PC-3 (cell line): ENCODE data around the gene PRKRIP1. TPM values are rescaled to one million over a fixed set of nuclear protein-coding genes. Genes with fewer than 3 reads are reported as not detected.

ENCODE experiments used
- ATAC-seq: fragments of 200-7000 bp; cut with Tn5 transposase; 2 replicates; pipeline ENCODE4 v1.9.1; 2020; ENCODE audit warnings: mild to moderate bottlenecking, moderate library complexity
- BruUV-seq: library from RNA; stranded (reverse); fragments of 400-500 nt; replicated peaks from 2 replicates; lab custom pipeline; 2021; lab: Mats Ljungman, UMichigan
- CTCF ChIA-PET: fragments of 300-600 bp; sonication (Branson Sonifier 250); formaldehyde crosslinking; loops from one replicate; lab custom pipeline; 2022; ENCODE audit warnings: antibody characterized with exemption; lab: Charles Lee
- POLR2A ChIA-PET: fragments of 300-600 bp; sonication (Branson Sonifier 250); formaldehyde crosslinking; loops from one replicate; lab custom pipeline; 2022; ENCODE audit warnings: antibody characterized with exemption; ENCODE audit not compliant: unreplicated experiment; lab: Charles Lee
- DNase-seq: peaks from one replicate; pipeline ENCODE4 v3.0.0-alpha.2; 2015
- H2AFZ ChIP-seq: fragments of 300-600 bp; sonication (generic); 2 replicates; pipeline ENCODE4 v1.6.0; 2016; ENCODE audit warnings: antibody characterized with exemption, low read length
- H3F3A ChIP-seq: fragments of 300-600 bp; sonication (generic); one replicate; pipeline ENCODE4 v1.6.0; 2017; ENCODE audit warnings: antibody characterized with exemption, low read length, control low read depth, mild to moderate bottlenecking; ENCODE audit not compliant: unreplicated experiment
- H3K27ac ChIP-seq: fragments of 300-600 bp; sonication (generic); 2 replicates; pipeline ENCODE4 v1.5.1; 2016; ENCODE audit warnings: mild to moderate bottlenecking, low read length
- H3K27me3 ChIP-seq: fragments of 300-600 bp; sonication (generic); 2 replicates; pipeline ENCODE4 v1.6.1; 2016; ENCODE audit warnings: low read length, mixed read lengths
- H3K36me3 ChIP-seq: fragments of 300-600 bp; sonication (generic); 2 replicates; pipeline ENCODE4 v1.6.1; 2016; ENCODE audit warnings: low read depth, mixed run types, low read length, mixed read lengths
- H3K4me1 ChIP-seq: fragments of 300-600 bp; sonication (generic); 2 replicates; pipeline ENCODE4 v1.5.1; 2016; ENCODE audit warnings: low read length; ENCODE audit not compliant: insufficient read depth
- H3K4me2 ChIP-seq: fragments of 300-600 bp; sonication (generic); 2 replicates; pipeline ENCODE4 v1.6.0; 2016; ENCODE audit warnings: low read length
- H3K4me3 ChIP-seq: fragments of 300-600 bp; sonication (generic); 2 replicates; pipeline ENCODE4 v1.5.1; 2016; ENCODE audit warnings: mild to moderate bottlenecking, low read length, mixed read lengths
- H3K79me2 ChIP-seq: fragments of 300-600 bp; sonication (generic); 2 replicates; pipeline ENCODE4 v1.6.1; 2017; ENCODE audit warnings: low read length, mixed read lengths
- H3K9ac ChIP-seq: fragments of 300-600 bp; sonication (generic); 2 replicates; pipeline ENCODE4 v1.6.0; 2016; ENCODE audit warnings: mild to moderate bottlenecking, low read length
- H3K9me2 ChIP-seq: fragments of 300-600 bp; sonication (generic); replicated peaks from 2 replicates; pipeline ENCODE4 v1.6.1; 2016; ENCODE audit warnings: mixed run types, low read length, mixed read lengths
- H3K9me3 ChIP-seq: fragments of 300-600 bp; sonication (generic); 2 replicates; pipeline ENCODE4 v1.6.1; 2016; ENCODE audit warnings: low read length, mixed read lengths
- H4K20me1 ChIP-seq: fragments of 300-600 bp; sonication (generic); 2 replicates; pipeline ENCODE4 v1.6.1; 2016; ENCODE audit warnings: low read length, mixed read lengths
- EZH2 ChIP-seq: fragments of 300-600 bp; sonication (generic); IDR thresholded peaks from one replicate; pipeline ENCODE4 v1.6.1; 2017; ENCODE audit warnings: antibody characterized with exemption, mild to moderate bottlenecking, low read length; ENCODE audit not compliant: unreplicated experiment
- EZH2phosphoT487 ChIP-seq: fragments of 300-600 bp; sonication (generic); IDR thresholded peaks from 2 replicates; pipeline ENCODE4 v1.6.1; 2018; ENCODE audit warnings: mild to moderate bottlenecking, antibody characterized with exemption, low read length, borderline replicate concordance
- intact Hi-C: fragments of 100-400 bp; cut with micrococcal nuclease; formaldehyde crosslinking; loops from 2 replicates; pipeline ENCODE4 v1.9.0; 2023
- total RNA-seq: library from RNA; depleted of rRNA; stranded (reverse); fragments of >200 nt; gene quantifications from 2 replicates; pipeline ENCODE4 v1.2.3, GENCODE V29; 2014
- TF ChIP-seq, protein P1 (sequence below): fragments of 300-600 bp; sonication (generic); conservative IDR thresholded peaks from 2 replicates; pipeline ENCODE4 v1.5.1; 2017; ENCODE audit warnings: antibody characterized with exemption, low read depth, mild to moderate bottlenecking, low read length

The PRKRIP1 gene
- total RNA-seq, 1 experiment from 2014 or later = 28.9 TPM

GRCh38 chr7:102459221-102459844, 63.2 kb downstream of the PRKRIP1 start:
- H2AFZ ChIP-seq = no peak overlapping the region
- no peak overlapping the region for H3K4me2 ChIP-seq
- H3K36me3 ChIP-seq = 0 out of 2 replicates have a peak, but pooled peaks cover 3% of the 10 kb centered on the region
- ATAC-seq = no peak
- BruUV-seq = no TSS peak
- DNase-seq = no peak
- no peak overlapping the region for H3K9ac ChIP-seq
- no peaks in the 10 kb centered on the region for H3K9me2 ChIP-seq
- H3K4me3 ChIP-seq = no peak overlapping the region
- H3F3A ChIP-seq = no peaks in the 10 kb centered on the region
- H3K9me3 ChIP-seq = no peaks in the 10 kb centered on the region
- POLR2A ChIA-PET = no interaction called here
- H4K20me1 ChIP-seq = no peaks in the 10 kb centered on the region
- no peak overlapping the region for H3K27ac ChIP-seq
- H3K4me1 ChIP-seq = peaks cover 10% of the 10 kb centered on the region; the same call in 1 of the 2 replicates
- CTCF ChIA-PET = interaction anchor here (1.0 kb wide), 1 partner anchor 9 kb away, joined by 3 read pairs; no protein-coding TSS in a partner anchor
- TF ChIP-seq, protein P1, sequence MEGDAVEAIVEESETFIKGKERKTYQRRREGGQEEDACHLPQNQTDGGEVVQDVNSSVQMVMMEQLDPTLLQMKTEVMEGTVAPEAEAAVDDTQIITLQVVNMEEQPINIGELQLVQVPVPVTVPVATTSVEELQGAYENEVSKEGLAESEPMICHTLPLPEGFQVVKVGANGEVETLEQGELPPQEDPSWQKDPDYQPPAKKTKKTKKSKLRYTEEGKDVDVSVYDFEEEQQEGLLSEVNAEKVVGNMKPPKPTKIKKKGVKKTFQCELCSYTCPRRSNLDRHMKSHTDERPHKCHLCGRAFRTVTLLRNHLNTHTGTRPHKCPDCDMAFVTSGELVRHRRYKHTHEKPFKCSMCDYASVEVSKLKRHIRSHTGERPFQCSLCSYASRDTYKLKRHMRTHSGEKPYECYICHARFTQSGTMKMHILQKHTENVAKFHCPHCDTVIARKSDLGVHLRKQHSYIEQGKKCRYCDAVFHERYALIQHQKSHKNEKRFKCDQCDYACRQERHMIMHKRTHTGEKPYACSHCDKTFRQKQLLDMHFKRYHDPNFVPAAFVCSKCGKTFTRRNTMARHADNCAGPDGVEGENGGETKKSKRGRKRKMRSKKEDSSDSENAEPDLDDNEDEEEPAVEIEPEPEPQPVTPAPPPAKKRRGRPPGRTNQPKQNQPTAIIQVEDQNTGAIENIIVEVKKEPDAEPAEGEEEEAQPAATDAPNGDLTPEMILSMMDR = no peak
- TF ChIP-seq EZH2phosphoT487 (no peak), EZH2 (no peak)
- H3K27me3 ChIP-seq = no peaks in the 10 kb centered on the region
- intact Hi-C loops = no loop called here
- peaks cover 11% of the 10 kb centered on the region for H3K79me2 ChIP-seq

DNA sequence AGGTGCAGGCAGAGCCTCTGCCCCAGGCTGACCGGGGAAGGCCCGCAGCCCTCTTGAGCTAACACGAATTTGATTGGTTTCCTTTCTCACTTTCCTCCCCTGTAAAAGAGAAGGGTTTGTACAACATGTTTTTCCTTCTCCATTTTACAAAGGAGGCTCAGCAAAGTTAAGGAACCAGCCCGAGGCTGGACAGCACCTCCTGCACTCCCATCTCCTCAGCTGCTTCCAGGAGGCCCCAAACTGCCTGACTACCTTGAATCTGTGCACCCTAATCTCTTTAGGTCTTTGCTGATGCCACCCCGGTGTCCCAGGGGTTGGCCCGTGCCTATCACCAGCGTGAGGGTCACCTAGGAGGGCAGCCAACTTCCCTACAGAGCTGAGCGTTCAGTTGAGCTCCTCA, 64.3 kb downstream of the PRKRIP1 start:
- Histone ChIP-seq H3K27ac (no peak overlapping the region), H3K4me3 (no peak overlapping the region), H4K20me1 (no peaks in the 10 kb centered on the region), H3F3A (no peaks in the 10 kb centered on the region), H3K9me2 (no peaks in the 10 kb centered on the region), H3K27me3 (no peaks in the 10 kb centered on the region), H3K9me3 (no peaks in the 10 kb centered on the region), H3K4me2 (no peak overlapping the region), H3K4me1 (peaks cover 10% of the 10 kb centered on the region; the same call in 1 of the 2 replicates), H3K9ac (no peak overlapping the region), H3K36me3 (0 out of 2 replicates have a peak, but pooled peaks cover 3% of the 10 kb centered on the region), H3K79me2 (peaks cover 18% of the 10 kb centered on the region), H2AFZ (no peak overlapping the region)
- ATAC-seq = no peak
- no TSS peak for BruUV-seq
- DNase-seq = no peak
- ChIA-PET CTCF (no interaction called here), POLR2A (no interaction called here)
- TF ChIP-seq EZH2phosphoT487 (no peak), EZH2 (no peak)
- TF ChIP-seq, protein P1 = no peak
- intact Hi-C loops = no loop called here
